GM13976 (cell line): ENCODE results near the gene SH3RF1.

Source experiments
- DNase-seq: peaks from one replicate; pipeline ENCODE4 v3.0.0; 2012; ENCODE audit warnings: low spot score
- in situ Hi-C: fragments of 300-500 bp; cut with MboI; formaldehyde crosslinking; loops from one replicate; pipeline ENCODE4 v1.12.0; 2022; ENCODE audit warnings: low sequenced_read_pairs, mixed read lengths, inconsistent platforms; ENCODE audit not compliant: unreplicated experiment
- TF ChIP-seq, protein P1 (sequence below): IDR thresholded peaks from 2 replicates; pipeline ENCODE4 v1.5.1; 2012; ENCODE audit warnings: borderline replicate concordance, mild to moderate bottlenecking; ENCODE audit not compliant: insufficient read depth; ENCODE audit errors: extremely low read depth, missing control alignments, control extremely low read depth

SH3RF1 gene

GRCh38 chr4:169071747-169072146 is 199.0 kb downstream of the SH3RF1 start:
- DNase-seq = no peak
- TF ChIP-seq, protein P1, sequence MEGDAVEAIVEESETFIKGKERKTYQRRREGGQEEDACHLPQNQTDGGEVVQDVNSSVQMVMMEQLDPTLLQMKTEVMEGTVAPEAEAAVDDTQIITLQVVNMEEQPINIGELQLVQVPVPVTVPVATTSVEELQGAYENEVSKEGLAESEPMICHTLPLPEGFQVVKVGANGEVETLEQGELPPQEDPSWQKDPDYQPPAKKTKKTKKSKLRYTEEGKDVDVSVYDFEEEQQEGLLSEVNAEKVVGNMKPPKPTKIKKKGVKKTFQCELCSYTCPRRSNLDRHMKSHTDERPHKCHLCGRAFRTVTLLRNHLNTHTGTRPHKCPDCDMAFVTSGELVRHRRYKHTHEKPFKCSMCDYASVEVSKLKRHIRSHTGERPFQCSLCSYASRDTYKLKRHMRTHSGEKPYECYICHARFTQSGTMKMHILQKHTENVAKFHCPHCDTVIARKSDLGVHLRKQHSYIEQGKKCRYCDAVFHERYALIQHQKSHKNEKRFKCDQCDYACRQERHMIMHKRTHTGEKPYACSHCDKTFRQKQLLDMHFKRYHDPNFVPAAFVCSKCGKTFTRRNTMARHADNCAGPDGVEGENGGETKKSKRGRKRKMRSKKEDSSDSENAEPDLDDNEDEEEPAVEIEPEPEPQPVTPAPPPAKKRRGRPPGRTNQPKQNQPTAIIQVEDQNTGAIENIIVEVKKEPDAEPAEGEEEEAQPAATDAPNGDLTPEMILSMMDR = no peak
- in situ Hi-C loops = no loop called here

DNA sequence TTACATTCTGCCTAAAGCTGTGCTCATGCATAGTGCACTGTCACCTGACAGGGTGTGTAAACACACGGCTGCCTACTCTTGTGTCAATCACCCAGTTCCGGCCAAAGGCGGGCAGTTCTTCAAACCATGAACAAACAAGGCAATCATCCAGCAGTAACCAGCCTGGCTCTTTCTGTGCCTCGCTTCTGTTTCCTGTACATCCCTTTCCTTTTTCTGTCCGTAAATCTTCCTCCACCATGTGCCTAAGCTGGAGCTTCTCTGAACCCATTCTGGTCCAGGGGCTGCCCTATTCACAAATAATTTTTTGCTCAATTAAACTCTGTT is 199.9 kb downstream of the SH3RF1 start:
- in situ Hi-C loops = no loop called here
- DNase-seq = no peak
- TF ChIP-seq, protein P1 = no peak

DNA sequence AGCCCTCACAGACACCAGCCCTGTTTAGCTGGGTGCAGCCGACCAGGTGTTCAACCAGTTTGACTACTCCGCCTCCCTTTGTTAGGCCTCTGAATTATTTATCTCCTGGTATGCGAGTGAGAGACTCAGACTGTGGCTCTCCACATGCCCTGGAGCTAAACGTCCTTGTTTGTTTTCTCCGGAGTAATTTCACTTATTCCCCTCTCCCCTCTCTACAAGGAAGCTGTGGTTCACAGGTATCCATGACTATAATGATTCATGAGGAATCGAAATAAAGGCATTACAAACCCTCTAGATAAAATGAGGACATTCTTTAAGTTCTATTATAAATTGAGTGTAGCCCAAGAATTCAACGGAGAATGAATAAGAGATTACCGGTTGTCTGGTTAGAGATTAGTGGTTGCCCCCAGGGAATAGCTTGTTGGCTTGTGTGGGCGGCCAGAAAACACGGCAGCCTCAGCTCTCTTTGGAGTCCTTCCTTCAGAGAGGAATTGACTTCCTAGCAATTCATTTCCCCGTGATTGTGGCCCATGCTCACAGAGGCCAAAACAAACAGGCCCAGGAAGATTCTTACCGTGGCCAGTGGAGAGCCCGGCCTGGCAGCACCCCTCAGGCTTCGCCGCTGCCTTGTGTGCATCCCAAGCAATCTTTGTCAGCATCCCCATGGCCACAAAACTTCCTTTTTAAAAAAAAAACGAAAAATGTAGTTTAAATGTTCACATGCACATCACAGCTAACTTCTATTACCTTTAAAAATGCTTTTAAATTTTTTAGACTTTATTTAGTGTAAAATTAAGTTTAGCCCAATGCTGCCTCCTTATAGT is 200.5 kb downstream of the SH3RF1 start:
- in situ Hi-C loops = no loop called here
- no peak for DNase-seq
- TF ChIP-seq, protein P1 = no peak

- DNase-seq = no peak
- TF ChIP-seq, protein P1 = peak; percentile 7
- in situ Hi-C loops = no loop called here
These were observed 202.3 kb downstream of the SH3RF1 start for GRCh38 chr4:169068423-169068822.

DNA sequence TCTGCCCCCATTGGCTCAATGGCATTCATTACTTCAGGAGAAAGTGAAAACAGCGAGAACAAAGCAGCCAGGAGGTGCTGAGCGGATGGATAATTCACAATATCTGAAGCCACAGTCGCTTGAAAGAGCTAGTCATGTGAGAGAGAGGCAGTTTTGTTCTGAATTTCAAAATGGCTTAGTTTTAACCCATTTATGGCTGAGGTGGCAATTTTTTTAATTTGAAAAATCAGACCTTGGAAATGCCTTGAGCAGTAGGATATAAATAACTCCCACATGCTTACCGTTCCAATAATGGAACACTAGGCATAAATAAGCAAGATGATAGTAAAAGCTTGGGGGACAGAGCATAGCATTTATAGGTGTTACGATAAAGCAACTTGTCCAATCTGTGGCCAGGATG is 203.8 kb downstream of the SH3RF1 start:
- no peak for DNase-seq
- TF ChIP-seq, protein P1 = no peak
- in situ Hi-C loops = no loop called here

- DNase-seq = no peak
- in situ Hi-C loops = no loop called here
- TF ChIP-seq, protein P1 = no peak
These were observed 206.5 kb downstream of the SH3RF1 start for GRCh38 chr4:169064296-169064695.
